Body of pancreas (tissue), 4 donors: Measurements from ENCODE around the gene WWOX. TPM values are rescaled to one million over a fixed set of nuclear protein-coding genes. Genes with fewer than 3 reads are reported as not detected.

Source experiments
- ATAC-seq: fragments of 150-250 bp; one replicate; pipeline ENCODE4 v1.9.1; 2016
- DNase-seq, 4 donors: peaks; one replicate each; pipeline ENCODE4 v3.0.0-alpha.2; 2019
- H3K27ac ChIP-seq, 4 donors: fragments of 200-600 bp; sonication (generic); 1 replicate in 3 of 4; 2 replicates in 1 of 4; pipeline versions ENCODE4 v1.5.1 to v1.6.1; 2016 to 2019; ENCODE audit warnings: mild to moderate bottlenecking in 1 of 4, mixed read lengths in 1 of 4, moderate library complexity in 1 of 4
- H3K27me3 ChIP-seq, 2 donors: fragments of 200-600 bp; sonication (generic); one replicate each; pipeline ENCODE4 v1.6.0; 2016; ENCODE audit warnings: mild to moderate bottlenecking in 1 of 2
- H3K36me3 ChIP-seq, 2 donors: fragments of 200-600 bp; sonication (generic); replicated peaks in 1 of 2; 2 replicates each; pipeline ENCODE4 v1.5.1; 2016; ENCODE audit warnings: low read depth in 2 of 2; ENCODE audit not compliant: insufficient read depth in 1 of 2
- H3K4me1 ChIP-seq: fragments of 200-600 bp; sonication (generic); one replicate; pipeline ENCODE4 v1.6.0; 2016
- H3K4me3 ChIP-seq, 2 donors: fragments of 200-600 bp; sonication (generic); 1 replicate in 1 of 2; 2 replicates in 1 of 2; pipeline ENCODE4 v1.5.1; 2016 to 2019
- H3K9me3 ChIP-seq, 3 donors: fragments of 200-600 bp; sonication (generic); 1 replicate in 2 of 3; 2 replicates in 1 of 3; pipeline ENCODE4 v1.5.1; 2016
- CTCF ChIP-seq, 7 experiments: fragments of 450-650 bp in 4 of 7; fragments of 200-600 bp in 3 of 7; sonication (generic) in 3 of 7; IDR thresholded peaks; one replicate each; pipeline ENCODE4 v1.5.1; 2016 to 2019; ENCODE audit warnings: antibody characterized with exemption in 7 of 7
- POLR2A ChIP-seq, 3 donors: fragments of 450-650 bp; IDR thresholded peaks; one replicate each; pipeline ENCODE4 v1.6.1; 2016; ENCODE audit warnings: antibody characterized with exemption in 3 of 3, mild to moderate bottlenecking in 2 of 3
- WGBS, 2 donors: methylation state at CpG; one replicate each; pipeline ENCODE4 v1.1.5; 2017; 5-methylcytosine and 5-hydroxymethylcytosine counted together
- intact Hi-C: fragments of 100-400 bp; cut with DNase I; formaldehyde crosslinking; loops from one replicate; pipeline ENCODE4 v1.15.1; 2023
- total RNA-seq, 2 donors: library from RNA; depleted of rRNA; stranded (reverse); fragments of >200 nt; gene quantifications; one replicate each; pipeline ENCODE4 v1.1.0, GENCODE V29; 2016

WWOX gene
- total RNA-seq, 2 donors from 2014 or later = 52.7 to 67.2 TPM

- intact Hi-C loops = loop anchor here (10.0 kb wide), 1 partner anchor 55 kb away; no protein-coding TSS in a partner anchor
- Histone ChIP-seq H3K36me3 (no peaks in the 10 kb centered on the region), H3K27ac (no peak overlapping the region), H3K4me1 (no peaks in the 10 kb centered on the region), H3K9me3 (no peaks in the 10 kb centered on the region), H3K27me3 (no peaks in the 10 kb centered on the region), H3K4me3 (no peak overlapping the region)
- no peak for DNase-seq
- 82 to 92% methylated on average over 4 of the region's 4 CpGs for WGBS, 2 donors
- TF ChIP-seq CTCF (IDR thresholded peaks at IDR 0.05) = no peak
- no peak for TF ChIP-seq POLR2A (IDR thresholded peaks at IDR 0.05)
- no peak for ATAC-seq
Measured at GRCh38 chr16:79009896-79010295, 910.4 kb downstream of the WWOX start.

- TF ChIP-seq CTCF (IDR thresholded peaks at IDR 0.05) (no peak), POLR2A (IDR thresholded peaks at IDR 0.05) (no peak)
- 97% methylated on average over 3 of the region's 3 CpGs for WGBS, 2 donors
- intact Hi-C loops = no loop called here
- no peak overlapping the region for H3K4me3 ChIP-seq
- no peak overlapping the region for H3K27ac ChIP-seq
- no peaks in the 10 kb centered on the region for H3K36me3 ChIP-seq
- no peak for ATAC-seq
- no peak for DNase-seq
- no peaks in the 10 kb centered on the region for H3K4me1 ChIP-seq
- H3K27me3 ChIP-seq = no peaks in the 10 kb centered on the region
- no peaks in the 10 kb centered on the region for H3K9me3 ChIP-seq
Measured at GRCh38 chr16:79011282-79011681, 911.8 kb downstream of the WWOX start.

GRCh38 chr16:79012671-79013434 lies 913.4 kb downstream of the WWOX start:
- Histone ChIP-seq H3K9me3 (no peaks in the 10 kb centered on the region), H3K4me3 (no peak overlapping the region), H3K4me1 (no peaks in the 10 kb centered on the region), H3K36me3 (no peaks in the 10 kb centered on the region), H3K27me3 (no peaks in the 10 kb centered on the region), H3K27ac (no peak overlapping the region)
- TF ChIP-seq POLR2A (IDR thresholded peaks at IDR 0.05) (no peak), CTCF (IDR thresholded peaks at IDR 0.05) (no peak)
- 76% methylated on average over 13 to 15 of the region's 15 CpGs for WGBS, 2 donors
- no peak for ATAC-seq
- no peak for DNase-seq
- intact Hi-C loops = no loop called here

- Histone ChIP-seq H3K9me3 (no peaks in the 10 kb centered on the region), H3K4me3 (no peak overlapping the region), H3K4me1 (no peaks in the 10 kb centered on the region), H3K27ac (no peak overlapping the region), H3K27me3 (no peaks in the 10 kb centered on the region), H3K36me3 (no peaks in the 10 kb centered on the region)
- intact Hi-C loops = no loop called here
- TF ChIP-seq CTCF (IDR thresholded peaks at IDR 0.05) (no peak), POLR2A (IDR thresholded peaks at IDR 0.05) (no peak)
- 73 to 81% methylated on average over 17 of the region's 17 CpGs for WGBS, 2 donors
- ATAC-seq (peak; percentile 48), DNase-seq (peak in 1 of 4 donors; percentile 14)
Measured at GRCh38 chr16:79013930-79014660, 914.6 kb downstream of the WWOX start.
